Measurements from ENCODE around the gene TRPM4. TPM values are rescaled to one million over a fixed set of nuclear protein-coding genes. Genes with fewer than 3 reads are reported as not detected.
"Not testable (repeated sequence)": the region's sequence is repeated elsewhere in the genome, so short reads cannot be mapped to it uniquely, and the experiment has no call there.

The TRPM4 gene
- total RNA-seq, 4 donors from 2014 or later = 50.7 to 76.2 (median 70.3) TPM

- WGBS, 2 donors = 17 to 22% methylated on average over 22 to 23 of the region's 23 CpGs
- intact Hi-C loops (cut with DNase I; ENCODE audit: low total_unique reads) = no loop called here
- no peak overlapping the region for H3K4me3 ChIP-seq (ENCODE audit: low read depth, poor library complexity, severe bottlenecking)
- DNase-seq (ENCODE audit: low spot score in 2 of 2) = no peak
- no peak for TF ChIP-seq CTCF (IDR thresholded peaks at IDR 0.05)
- no peak for TF ChIP-seq POLR2A (IDR thresholded peaks at IDR 0.05)
Observed at GRCh38 chr19:49125025-49125731, 32.4 kb upstream of the TRPM4 start.

GRCh38 chr19:49126575-49126974, 31.0 kb upstream of the TRPM4 start:
- TF ChIP-seq CTCF (IDR thresholded peaks at IDR 0.05) (no peak), POLR2A (IDR thresholded peaks at IDR 0.05) (no peak)
- no peak for DNase-seq (ENCODE audit: low spot score in 2 of 2)
- WGBS, 2 donors = 73 to 77% methylated on average over 4 of the region's 4 CpGs
- intact Hi-C loops (cut with DNase I; ENCODE audit: low total_unique reads) = no loop called here
- no peak overlapping the region for H3K4me3 ChIP-seq (ENCODE audit: low read depth, poor library complexity, severe bottlenecking)

GRCh38 chr19:49127225-49127624, 30.4 kb upstream of the TRPM4 start:
- H3K4me3 ChIP-seq (ENCODE audit: low read depth, poor library complexity, severe bottlenecking); intact Hi-C loops (cut with DNase I; ENCODE audit: low total_unique reads); DNase-seq (ENCODE audit: low spot score in 2 of 2): not testable (repeated sequence)
- WGBS, 2 donors = 95 to 96% methylated on average over 12 of the region's 12 CpGs

GRCh38 chr19:49127674-49128544, 29.7 kb upstream of the TRPM4 start:
- DNase-seq (ENCODE audit: low spot score in 2 of 2) = peak; percentile 93 to 99
- 3 to 4% methylated on average over 45 to 53 of the region's 63 CpGs for WGBS, 2 donors
- TF ChIP-seq CTCF (IDR thresholded peaks at IDR 0.05) = no peak
- TF ChIP-seq POLR2A (IDR thresholded peaks at IDR 0.05) = no peak
- intact Hi-C loops (cut with DNase I; ENCODE audit: low total_unique reads) = no loop called here
- no peak overlapping the region for H3K4me3 ChIP-seq (ENCODE audit: low read depth, poor library complexity, severe bottlenecking)

- no peak for TF ChIP-seq CTCF (IDR thresholded peaks at IDR 0.05)
- TF ChIP-seq POLR2A (IDR thresholded peaks at IDR 0.05) = no peak
- 41 to 69% methylated on average over 15 of the region's 15 CpGs for WGBS, 2 donors
- no peak overlapping the region for H3K4me3 ChIP-seq (ENCODE audit: low read depth, poor library complexity, severe bottlenecking)
- intact Hi-C loops (cut with DNase I; ENCODE audit: low total_unique reads) = no loop called here
- no peak for DNase-seq (ENCODE audit: low spot score in 2 of 2)
Observed at GRCh38 chr19:49128545-49129237, 28.9 kb upstream of the TRPM4 start.

- DNase-seq (ENCODE audit: low spot score in 2 of 2) = no peak
- WGBS, 2 donors = 42 to 61% methylated on average over 16 of the region's 16 CpGs
- intact Hi-C loops (cut with DNase I; ENCODE audit: low total_unique reads) = no loop called here
- H3K4me3 ChIP-seq (ENCODE audit: low read depth, poor library complexity, severe bottlenecking) = no peak overlapping the region
- TF ChIP-seq POLR2A (IDR thresholded peaks at IDR 0.05) (no peak), CTCF (IDR thresholded peaks at IDR 0.05) (no peak)
Observed at GRCh38 chr19:49129238-49129583, 28.4 kb upstream of the TRPM4 start.
